ENCODE results near the gene STK11IP.

Gene STK11IP

GRCh38 chr2:219565130-219566080 is 32.3 kb upstream of the STK11IP start:
- Histone ChIP-seq H4K20me1 (ENCODE audit: insufficient read depth, low read length) (no peaks in the 10 kb centered on the region), H3K36me3 (replicated peaks; ENCODE audit: low read depth, low read length) (no peaks in the 10 kb centered on the region), H3K27me3 (ENCODE audit: low read depth, low read length) (no peaks in the 10 kb centered on the region), H3K4me1 (ENCODE audit: low read length) (no peaks in the 10 kb centered on the region), H3K4me3 (ENCODE audit: low read length) (no peak overlapping the region), H3K79me2 (ENCODE audit: low read length) (no peaks in the 10 kb centered on the region), H3K27ac (ENCODE audit: low read length) (no peak overlapping the region), H2AFZ (ENCODE audit: low read depth, low read length) (no peak overlapping the region), H3K4me2 (ENCODE audit: low read length) (no peak overlapping the region), H3K9ac (ENCODE audit: low read length) (no peak overlapping the region), H3K9me3 (ENCODE audit: insufficient read depth, low read length) (no peaks in the 10 kb centered on the region)
- TF ChIP-seq CTCF (IDR thresholded peaks at IDR 0.05; ENCODE audit: low read depth, low read length) (no peak), EZH2phosphoT487 (IDR thresholded peaks at IDR 0.05; ENCODE audit: low read depth) (no peak)

- H3K27me3 ChIP-seq (ENCODE audit: low read depth, low read length): no peaks in the 10 kb centered on the region
- H3K4me2 ChIP-seq (ENCODE audit: low read length): no peak overlapping the region
- H3K4me1 ChIP-seq (ENCODE audit: low read length): no peaks in the 10 kb centered on the region
- no peaks in the 10 kb centered on the region for H3K79me2 ChIP-seq (ENCODE audit: low read length)
- H3K9me3 ChIP-seq (ENCODE audit: insufficient read depth, low read length): no peaks in the 10 kb centered on the region
- no peaks in the 10 kb centered on the region for H4K20me1 ChIP-seq (ENCODE audit: insufficient read depth, low read length)
- H3K4me3 ChIP-seq (ENCODE audit: low read length): no peak overlapping the region
- no peak overlapping the region for H2AFZ ChIP-seq (ENCODE audit: low read depth, low read length)
- no peak overlapping the region for H3K9ac ChIP-seq (ENCODE audit: low read length)
- no peaks in the 10 kb centered on the region for H3K36me3 ChIP-seq (replicated peaks; ENCODE audit: low read depth, low read length)
- no peak overlapping the region for H3K27ac ChIP-seq (ENCODE audit: low read length)
- TF ChIP-seq EZH2phosphoT487 (IDR thresholded peaks at IDR 0.05; ENCODE audit: low read depth): no peak
- TF ChIP-seq CTCF (IDR thresholded peaks at IDR 0.05; ENCODE audit: low read depth, low read length): no peak
These were observed 31.0 kb upstream of the STK11IP start for GRCh38 chr2:219566640-219567039.

- Histone ChIP-seq H4K20me1 (ENCODE audit: insufficient read depth, low read length) (no peaks in the 10 kb centered on the region), H3K36me3 (replicated peaks; ENCODE audit: low read depth, low read length) (no peaks in the 10 kb centered on the region), H3K4me3 (ENCODE audit: low read length) (no peak overlapping the region), H3K9me3 (ENCODE audit: insufficient read depth, low read length) (no peaks in the 10 kb centered on the region), H3K9ac (ENCODE audit: low read length) (no peak overlapping the region), H3K4me2 (ENCODE audit: low read length) (no peak overlapping the region), H3K79me2 (ENCODE audit: low read length) (no peaks in the 10 kb centered on the region), H3K27ac (ENCODE audit: low read length) (no peak overlapping the region), H2AFZ (ENCODE audit: low read depth, low read length) (no peak overlapping the region), H3K4me1 (ENCODE audit: low read length) (no peaks in the 10 kb centered on the region), H3K27me3 (ENCODE audit: low read depth, low read length) (no peaks in the 10 kb centered on the region)
- no peak for TF ChIP-seq CTCF (IDR thresholded peaks at IDR 0.05; ENCODE audit: low read depth, low read length)
- no peak for TF ChIP-seq EZH2phosphoT487 (IDR thresholded peaks at IDR 0.05; ENCODE audit: low read depth)
These were observed 30.5 kb upstream of the STK11IP start for GRCh38 chr2:219567131-219567530.

GRCh38 chr2:219567791-219568361 is 29.8 kb upstream of the STK11IP start:
- TF ChIP-seq EZH2phosphoT487 (IDR thresholded peaks at IDR 0.05; ENCODE audit: low read depth) (no peak), CTCF (IDR thresholded peaks at IDR 0.05; ENCODE audit: low read depth, low read length) (no peak)
- H3K27ac ChIP-seq (ENCODE audit: low read length): no peak overlapping the region

More at GRCh38 chr2:219567791-219568361, 29.8 kb upstream of the STK11IP start:
- Histone ChIP-seq H3K79me2 (ENCODE audit: low read length) (no peaks in the 10 kb centered on the region), H2AFZ (ENCODE audit: low read depth, low read length) (no peak overlapping the region), H3K4me2 (ENCODE audit: low read length) (no peak overlapping the region), H3K4me1 (ENCODE audit: low read length) (no peaks in the 10 kb centered on the region), H4K20me1 (ENCODE audit: insufficient read depth, low read length) (no peaks in the 10 kb centered on the region), H3K36me3 (replicated peaks; ENCODE audit: low read depth, low read length) (no peaks in the 10 kb centered on the region), H3K27me3 (ENCODE audit: low read depth, low read length) (no peaks in the 10 kb centered on the region), H3K9ac (ENCODE audit: low read length) (no peak overlapping the region), H3K9me3 (ENCODE audit: insufficient read depth, low read length) (no peaks in the 10 kb centered on the region), H3K4me3 (ENCODE audit: low read length) (no peak overlapping the region)
